ENCODE measurements around the gene NR1I3.
"Not testable (repeated sequence)": the region's sequence is repeated elsewhere in the genome, so short reads cannot be mapped to it uniquely, and the experiment has no call there.

GRCh38 chr1:161255302-161255701 lies 17.3 kb upstream of the NR1I3 start:
- TF ChIP-seq RAD21 (conservative IDR thresholded peaks at IDR 0.05 in 1 of 2, IDR thresholded peaks at IDR 0.05 in 1 of 2); CTCF (IDR thresholded peaks at IDR 0.05); POLR2A (IDR thresholded peaks at IDR 0.05; ENCODE audit: low read length); ELK1 (IDR thresholded peaks at IDR 0.05; ENCODE audit: low read depth, low read length): not testable (repeated sequence)
